ENCODE results near the gene SP4.
"Not testable (repeated sequence)": the region's sequence is repeated elsewhere in the genome, so short reads cannot be mapped to it uniquely, and the experiment has no call there.

Gene SP4

DNA sequence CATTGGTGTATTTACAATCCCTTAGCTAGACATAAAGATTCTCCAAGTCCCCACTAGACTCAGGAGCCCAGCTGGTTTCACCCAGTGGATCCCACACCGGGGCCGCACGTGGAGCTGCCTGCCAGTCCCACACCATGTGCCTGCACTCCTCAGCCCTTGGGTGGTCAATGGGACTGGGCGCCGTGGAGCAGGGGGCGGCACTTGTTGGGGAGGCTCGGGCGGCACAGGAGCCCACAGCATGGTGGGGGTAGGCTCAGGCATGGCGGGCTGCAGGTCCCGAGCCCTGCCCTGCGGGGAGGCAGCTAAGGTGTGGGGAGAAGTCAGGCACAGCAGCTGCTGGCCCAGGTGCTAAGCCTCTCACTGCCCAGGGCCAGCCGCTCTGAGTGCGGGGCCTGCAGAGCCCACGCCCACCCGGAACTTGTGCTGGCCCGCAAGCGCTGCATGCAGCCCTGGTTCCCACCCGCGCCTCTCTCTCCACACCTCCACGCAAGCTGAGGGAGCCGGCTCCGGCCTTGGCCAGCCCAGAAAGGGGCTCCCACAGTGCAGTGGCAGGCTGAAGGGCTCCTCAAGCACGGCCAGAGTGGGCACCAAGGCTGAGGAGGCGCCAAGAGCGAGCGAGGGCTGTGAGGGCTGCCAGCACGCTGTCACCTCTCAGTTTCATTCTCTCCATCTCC lies 108.7 kb downstream of the SP4 start:
- not testable (repeated sequence) for H3K4me1 Mint-ChIP-seq; H3K27ac Mint-ChIP-seq; H3K36me3 Mint-ChIP-seq (ENCODE audit: low read depth); H3K4me3 Mint-ChIP-seq; DNase-seq
- Mint-ChIP-seq H3K9me3 (peaks cover 40% of the 10 kb centered on the region), H3K27me3 (ENCODE audit: low read depth, poor library complexity) (peaks cover 13% of the 10 kb centered on the region)

DNA sequence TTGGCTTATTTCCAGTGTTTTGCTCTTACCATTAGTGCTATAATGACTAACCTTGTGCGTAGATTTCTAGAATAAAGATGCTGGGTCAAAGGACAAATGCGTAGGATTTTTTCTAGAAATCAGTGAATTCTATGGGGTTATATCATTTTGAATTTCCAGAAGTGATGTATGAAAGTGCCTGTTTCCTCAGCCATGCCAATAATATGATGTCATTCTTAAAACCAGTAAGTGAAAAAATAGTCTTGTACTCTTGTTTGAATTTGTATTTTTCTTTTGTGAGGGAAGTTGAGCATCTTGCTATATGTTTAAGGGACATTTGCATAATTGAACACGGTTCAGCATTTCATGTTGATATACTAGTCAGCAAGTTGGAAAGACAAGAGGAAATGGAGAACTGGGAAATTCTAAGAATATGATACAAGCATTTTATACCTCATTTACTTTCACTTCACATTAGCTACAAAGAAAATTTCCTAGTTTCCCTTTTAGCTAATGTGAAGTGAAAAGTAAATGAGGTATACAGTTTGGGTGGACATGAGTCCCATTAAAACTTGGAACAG lies 111.1 kb downstream of the SP4 start:
- DNase-seq = no peak
- Mint-ChIP-seq H3K27ac (no peak overlapping the region), H3K9me3 (peaks cover 29% of the 10 kb centered on the region), H3K4me3 (no peak overlapping the region), H3K4me1 (peaks cover 3% of the 10 kb centered on the region), H3K36me3 (ENCODE audit: low read depth) (no peaks in the 10 kb centered on the region), H3K27me3 (ENCODE audit: low read depth, poor library complexity) (peaks cover 38% of the 10 kb centered on the region)
- TF ChIP-seq, protein P1, sequence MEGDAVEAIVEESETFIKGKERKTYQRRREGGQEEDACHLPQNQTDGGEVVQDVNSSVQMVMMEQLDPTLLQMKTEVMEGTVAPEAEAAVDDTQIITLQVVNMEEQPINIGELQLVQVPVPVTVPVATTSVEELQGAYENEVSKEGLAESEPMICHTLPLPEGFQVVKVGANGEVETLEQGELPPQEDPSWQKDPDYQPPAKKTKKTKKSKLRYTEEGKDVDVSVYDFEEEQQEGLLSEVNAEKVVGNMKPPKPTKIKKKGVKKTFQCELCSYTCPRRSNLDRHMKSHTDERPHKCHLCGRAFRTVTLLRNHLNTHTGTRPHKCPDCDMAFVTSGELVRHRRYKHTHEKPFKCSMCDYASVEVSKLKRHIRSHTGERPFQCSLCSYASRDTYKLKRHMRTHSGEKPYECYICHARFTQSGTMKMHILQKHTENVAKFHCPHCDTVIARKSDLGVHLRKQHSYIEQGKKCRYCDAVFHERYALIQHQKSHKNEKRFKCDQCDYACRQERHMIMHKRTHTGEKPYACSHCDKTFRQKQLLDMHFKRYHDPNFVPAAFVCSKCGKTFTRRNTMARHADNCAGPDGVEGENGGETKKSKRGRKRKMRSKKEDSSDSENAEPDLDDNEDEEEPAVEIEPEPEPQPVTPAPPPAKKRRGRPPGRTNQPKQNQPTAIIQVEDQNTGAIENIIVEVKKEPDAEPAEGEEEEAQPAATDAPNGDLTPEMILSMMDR (IDR thresholded peaks at IDR 0.05) = no peak

DNA sequence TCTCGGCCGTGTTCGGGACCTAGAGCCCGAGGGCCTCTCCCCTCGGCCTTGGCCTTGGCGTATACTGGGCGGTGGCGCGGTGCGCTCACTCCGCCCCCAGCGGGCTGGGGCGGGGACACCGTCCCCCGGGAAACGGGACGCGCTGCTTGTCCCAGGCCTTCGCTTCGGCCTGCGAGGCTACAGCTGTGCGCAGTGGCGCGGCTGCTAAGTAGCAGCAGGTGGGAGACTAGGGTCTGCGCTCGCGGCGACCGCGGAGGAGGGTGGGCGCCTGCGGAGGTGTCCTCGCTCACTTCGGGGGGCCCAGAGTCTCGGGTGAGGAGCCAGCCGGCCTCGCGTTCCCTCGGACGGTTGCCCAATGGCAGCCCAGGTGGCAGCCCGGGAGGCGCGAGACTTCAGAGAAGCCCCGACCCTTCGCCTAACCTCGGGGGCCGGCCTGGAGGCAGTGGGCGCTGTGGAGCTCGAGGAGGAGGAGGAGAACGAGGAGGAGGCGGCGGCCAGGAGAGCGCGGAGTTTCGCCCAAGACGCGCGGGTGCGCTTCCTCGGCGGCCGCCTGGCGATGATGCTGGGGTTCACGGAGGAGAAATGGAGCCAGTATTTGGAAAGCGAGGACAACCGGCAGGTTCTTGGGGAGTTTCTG lies 115.1 kb downstream of the SP4 start, which contains the start of gene DNAH11:
DNAH11 (plus strand) TSS at position 149 of the 637 bp plus-strand sequence; CDS start at position 356, 207 bp downstream.
- Mint-ChIP-seq H3K27ac (no peak within 1 kb of the TSS), H3K4me3 (peak within 1 kb of the TSS; percentile 72), H3K36me3 (ENCODE audit: low read depth) (no peaks in the 10 kb centered on the region), H3K4me1 (peaks cover 5% of the 10 kb centered on the region), H3K9me3 (peaks cover 2% of the 10 kb centered on the region), H3K27me3 (ENCODE audit: low read depth, poor library complexity) (peaks cover 75% of the 10 kb centered on the region)
- DNase-seq = peak; percentile 80
- TF ChIP-seq, protein P1 (IDR thresholded peaks at IDR 0.05) = no peak

DNA sequence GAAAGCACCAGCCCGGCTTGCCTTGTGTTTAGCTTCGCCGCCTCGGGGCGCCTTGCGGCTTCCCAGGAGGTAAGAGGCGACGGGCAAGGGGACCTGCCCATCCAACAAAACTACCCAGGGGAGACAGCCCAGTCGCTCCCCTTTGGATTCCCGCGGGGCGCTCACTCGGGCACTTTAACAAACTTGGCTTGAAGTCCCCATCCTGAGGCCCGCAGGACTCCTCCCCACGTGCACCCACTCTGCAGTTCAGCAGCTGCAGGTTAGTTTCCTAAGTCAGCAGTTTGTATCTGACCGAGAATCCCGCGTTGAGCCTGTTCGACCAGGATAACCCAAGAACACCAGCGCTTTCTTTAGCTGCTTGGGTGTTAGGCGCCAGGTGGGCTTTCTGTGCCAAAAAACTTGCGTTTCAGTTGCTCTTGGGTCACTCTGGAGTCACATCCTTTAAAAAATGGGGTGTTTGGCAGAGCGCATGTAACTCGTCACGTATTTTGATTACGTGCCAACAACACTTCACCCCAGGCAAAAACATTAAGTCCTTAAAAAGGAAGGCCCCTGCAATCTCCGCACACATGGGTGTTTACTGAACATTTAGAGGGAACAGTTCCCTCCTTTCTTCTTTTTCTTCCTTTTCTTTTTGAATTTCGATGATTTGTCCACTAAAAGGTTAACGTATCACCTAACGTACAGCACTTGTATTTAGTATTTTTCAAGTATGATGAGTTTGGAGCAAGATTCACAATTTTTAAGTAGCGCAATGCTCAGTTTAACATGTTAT lies 115.8 kb downstream of the SP4 start:
- TF ChIP-seq, protein P1 (IDR thresholded peaks at IDR 0.05) = no peak
- H3K36me3 Mint-ChIP-seq (ENCODE audit: low read depth) = no peaks in the 10 kb centered on the region
- H3K27ac Mint-ChIP-seq = no peak overlapping the region
- H3K9me3 Mint-ChIP-seq = no peaks in the 10 kb centered on the region
- H3K27me3 Mint-ChIP-seq (ENCODE audit: low read depth, poor library complexity) = peaks cover 75% of the 10 kb centered on the region
- DNase-seq = peak; percentile 23
- peak overlapping the region; percentile 72 for H3K4me3 Mint-ChIP-seq
- peaks cover 5% of the 10 kb centered on the region for H3K4me1 Mint-ChIP-seq

DNA sequence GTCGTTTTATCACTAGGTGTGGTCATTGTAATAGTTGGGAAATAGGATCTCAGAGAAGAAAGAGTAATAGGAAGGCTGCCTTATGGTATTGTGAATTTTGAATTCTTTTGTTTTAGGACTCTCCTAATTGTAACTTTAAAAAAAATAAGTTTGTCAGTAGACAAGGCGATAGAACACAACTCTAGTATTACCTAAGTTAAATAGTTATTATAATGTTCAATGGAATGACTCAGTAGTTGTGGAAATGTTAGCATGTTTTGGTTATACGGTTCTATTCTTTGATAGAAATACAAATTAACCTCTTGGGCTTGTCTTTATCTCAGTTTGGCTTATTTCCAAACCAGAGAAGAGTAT lies 116.4 kb downstream of the SP4 start:
- peaks cover 75% of the 10 kb centered on the region for H3K27me3 Mint-ChIP-seq (ENCODE audit: low read depth, poor library complexity)
- DNase-seq = no peak
- no peaks in the 10 kb centered on the region for H3K9me3 Mint-ChIP-seq
- peaks cover 5% of the 10 kb centered on the region for H3K4me1 Mint-ChIP-seq
- no peak overlapping the region for H3K27ac Mint-ChIP-seq
- peak overlapping the region; percentile 72 for H3K4me3 Mint-ChIP-seq
- TF ChIP-seq, protein P1 (IDR thresholded peaks at IDR 0.05) = no peak
- no peaks in the 10 kb centered on the region for H3K36me3 Mint-ChIP-seq (ENCODE audit: low read depth)

DNA sequence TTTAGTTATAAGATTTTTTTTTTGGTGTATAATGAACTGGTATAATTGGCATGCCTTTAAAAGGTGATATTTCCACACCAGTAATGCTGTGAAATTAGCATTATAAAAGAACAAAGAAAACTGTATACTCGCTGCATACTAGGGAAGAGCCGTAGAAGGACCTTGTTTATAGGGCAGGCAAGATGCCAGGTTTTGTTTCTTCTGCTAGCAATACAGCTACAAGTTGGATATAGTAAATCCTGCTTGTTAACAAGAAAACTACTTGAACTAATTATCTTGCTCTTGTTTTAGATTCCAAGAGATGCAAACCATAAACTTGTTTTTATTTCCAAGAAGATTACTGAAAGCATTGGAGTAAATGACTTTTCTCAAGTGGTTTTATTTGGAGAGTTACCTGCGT lies 116.8 kb downstream of the SP4 start:
- Mint-ChIP-seq H3K4me1 (peaks cover 5% of the 10 kb centered on the region), H3K27ac (no peak overlapping the region), H3K4me3 (no peak overlapping the region), H3K36me3 (ENCODE audit: low read depth) (no peaks in the 10 kb centered on the region), H3K27me3 (ENCODE audit: low read depth, poor library complexity) (peaks cover 71% of the 10 kb centered on the region), H3K9me3 (no peaks in the 10 kb centered on the region)
- no peak for DNase-seq
- TF ChIP-seq, protein P1 (IDR thresholded peaks at IDR 0.05) = no peak
